Activated CD8-positive, alpha-beta memory T cell treated with anti-CD3 and anti-CD28 coated beads, Interleukin-2, amount 50 U/mL, for 4 hours (primary cell): ENCODE results near the gene UTF1.
"Not testable (repeated sequence)": the region's sequence is repeated elsewhere in the genome, so short reads cannot be mapped to it uniquely, and the experiment has no call there.

Experiments used
- DNase-seq: peaks from one replicate; pipeline ENCODE4 v3.0.0-alpha.2; 2020

Gene UTF1

DNA sequence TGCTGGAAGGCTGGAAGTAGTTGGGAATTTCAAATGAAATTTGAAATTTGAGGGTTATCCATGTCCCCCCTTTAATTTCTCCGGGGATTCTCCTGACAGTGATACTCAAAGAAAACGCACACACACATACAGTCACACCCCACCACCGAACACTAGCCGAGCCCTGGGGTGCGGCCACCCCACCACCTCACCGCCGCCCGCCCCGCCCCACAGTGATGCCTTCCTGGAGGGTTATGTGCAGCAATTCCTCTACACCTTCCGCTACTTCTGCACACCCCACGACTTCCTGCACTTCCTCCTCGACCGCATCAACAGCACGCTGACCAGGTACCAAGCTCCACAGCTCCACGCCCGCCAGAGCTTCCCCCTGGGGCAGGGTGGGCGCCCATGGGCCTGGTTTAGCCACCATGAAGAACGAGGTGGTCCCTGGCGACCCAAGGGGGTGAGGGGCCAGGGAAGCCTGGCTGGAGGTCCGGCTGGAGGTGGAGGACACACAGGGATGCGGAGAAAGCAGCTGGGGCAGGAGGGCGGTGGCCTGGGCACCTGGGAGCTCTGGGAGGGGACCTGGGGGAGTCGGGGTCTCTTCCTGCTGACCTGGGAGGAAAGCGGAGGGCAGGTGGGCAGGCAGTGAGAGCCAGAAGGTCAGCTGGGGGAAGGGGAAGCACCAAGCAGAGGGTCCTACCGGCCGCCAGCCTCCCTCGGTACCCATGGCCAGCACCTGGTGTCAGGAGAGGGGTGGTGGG is 19.4 kb upstream of the UTF1 start:
- no peak for DNase-seq

DNA sequence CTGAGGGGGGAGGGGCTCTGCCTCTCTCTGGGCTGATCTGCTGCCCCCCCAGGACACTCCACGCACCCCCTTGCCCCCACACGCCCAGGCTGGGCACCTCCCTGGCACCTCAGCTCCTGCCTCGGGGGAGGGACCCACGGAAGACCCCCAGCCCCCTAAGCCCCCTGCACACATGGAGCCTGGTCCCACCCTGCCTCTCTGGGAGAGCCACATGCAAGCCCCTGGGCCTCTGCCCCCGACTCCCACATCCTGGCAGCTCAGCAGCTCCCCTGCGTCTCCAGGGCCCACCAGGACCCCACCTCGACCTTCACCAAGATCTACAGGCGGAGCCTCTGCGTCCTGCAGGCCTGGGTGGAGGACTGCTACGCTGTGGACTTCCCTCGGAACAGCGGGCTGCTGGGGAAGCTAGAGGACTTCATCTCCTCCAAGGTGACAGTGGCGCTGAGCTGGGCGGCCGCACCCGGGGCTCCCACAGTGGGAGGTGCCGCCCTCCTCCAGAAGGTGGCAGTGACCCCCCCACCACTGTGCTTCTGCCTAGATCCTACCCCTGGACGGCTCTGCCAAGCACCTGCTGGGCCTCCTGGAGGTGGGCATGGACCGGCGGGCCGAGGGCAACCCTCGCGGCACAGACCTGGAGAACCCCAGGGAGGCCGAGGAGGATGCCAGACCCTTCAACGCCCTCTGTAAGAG is 18.7 kb upstream of the UTF1 start:
- no peak for DNase-seq

DNA sequence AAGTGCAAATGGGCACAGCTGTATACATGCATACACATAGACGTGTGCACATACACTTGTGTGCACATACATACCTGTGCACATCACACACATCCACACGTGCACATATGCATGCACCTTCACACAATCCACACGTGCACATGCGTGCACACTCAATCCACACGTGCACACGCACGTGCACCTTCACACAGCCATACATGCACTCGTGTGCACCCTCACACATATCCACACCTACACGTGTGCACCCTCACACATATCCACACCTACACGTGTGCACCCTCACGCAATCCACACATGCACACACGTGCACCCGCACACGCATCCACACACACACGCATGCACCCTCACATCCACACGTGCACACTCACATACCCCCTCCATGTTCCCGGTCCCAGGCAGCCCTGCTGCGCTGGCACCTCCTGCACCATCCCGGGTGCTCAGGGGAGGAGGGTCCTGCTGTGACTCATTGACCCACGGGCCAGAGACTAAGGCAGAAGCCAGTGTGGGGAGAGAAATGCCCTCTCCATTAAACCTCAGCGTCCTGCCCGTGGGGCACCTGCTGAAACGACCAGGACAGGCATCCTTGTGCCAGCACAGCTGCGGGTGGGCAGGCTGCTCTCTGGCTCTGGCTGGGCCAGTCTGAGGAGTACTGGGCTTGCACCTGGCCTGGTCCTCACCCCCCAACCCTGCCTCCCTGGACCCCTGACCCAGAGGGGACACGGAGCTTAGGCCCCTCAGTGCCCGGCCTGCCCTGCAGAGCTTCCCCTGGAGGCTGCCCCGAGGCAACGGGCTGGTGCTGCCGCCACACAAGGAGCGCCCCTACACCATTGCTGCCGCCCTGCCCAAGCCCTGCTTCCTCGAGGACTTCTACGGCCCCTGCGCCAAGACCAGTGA is 17.8 kb upstream of the UTF1 start:
- no peak for DNase-seq

DNA sequence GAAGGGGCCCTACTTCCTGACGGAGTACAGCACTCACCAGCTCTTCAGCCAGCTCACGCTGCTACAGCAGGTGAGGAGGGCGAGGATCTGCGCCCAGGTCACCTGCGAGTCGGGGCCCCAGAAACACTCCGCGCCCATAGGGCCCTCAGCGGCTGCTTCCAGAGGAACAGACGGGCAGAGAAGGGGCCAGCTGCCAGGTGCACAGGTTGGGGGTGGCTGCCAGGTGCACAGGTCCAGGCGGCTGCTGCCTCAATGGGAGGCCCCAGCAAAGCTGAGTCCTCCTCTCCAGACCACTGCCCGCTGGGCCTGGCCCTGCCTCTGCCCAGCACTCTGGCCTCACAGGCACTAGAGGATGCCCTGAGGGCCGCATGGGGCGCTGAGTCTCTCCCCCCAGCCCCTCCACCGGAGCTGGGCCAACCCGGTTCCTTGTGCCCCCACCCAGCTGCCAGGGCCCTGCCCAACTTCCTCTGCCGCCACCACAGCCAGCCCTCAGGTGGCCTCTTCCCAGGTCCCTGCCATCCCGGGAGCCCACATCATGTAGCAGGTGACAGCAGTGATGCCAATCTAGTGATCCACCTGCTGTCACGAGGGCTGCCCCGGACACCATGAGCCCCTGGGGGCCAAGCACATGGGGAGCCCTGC is 17.0 kb upstream of the UTF1 start:
- DNase-seq: no peak

DNA sequence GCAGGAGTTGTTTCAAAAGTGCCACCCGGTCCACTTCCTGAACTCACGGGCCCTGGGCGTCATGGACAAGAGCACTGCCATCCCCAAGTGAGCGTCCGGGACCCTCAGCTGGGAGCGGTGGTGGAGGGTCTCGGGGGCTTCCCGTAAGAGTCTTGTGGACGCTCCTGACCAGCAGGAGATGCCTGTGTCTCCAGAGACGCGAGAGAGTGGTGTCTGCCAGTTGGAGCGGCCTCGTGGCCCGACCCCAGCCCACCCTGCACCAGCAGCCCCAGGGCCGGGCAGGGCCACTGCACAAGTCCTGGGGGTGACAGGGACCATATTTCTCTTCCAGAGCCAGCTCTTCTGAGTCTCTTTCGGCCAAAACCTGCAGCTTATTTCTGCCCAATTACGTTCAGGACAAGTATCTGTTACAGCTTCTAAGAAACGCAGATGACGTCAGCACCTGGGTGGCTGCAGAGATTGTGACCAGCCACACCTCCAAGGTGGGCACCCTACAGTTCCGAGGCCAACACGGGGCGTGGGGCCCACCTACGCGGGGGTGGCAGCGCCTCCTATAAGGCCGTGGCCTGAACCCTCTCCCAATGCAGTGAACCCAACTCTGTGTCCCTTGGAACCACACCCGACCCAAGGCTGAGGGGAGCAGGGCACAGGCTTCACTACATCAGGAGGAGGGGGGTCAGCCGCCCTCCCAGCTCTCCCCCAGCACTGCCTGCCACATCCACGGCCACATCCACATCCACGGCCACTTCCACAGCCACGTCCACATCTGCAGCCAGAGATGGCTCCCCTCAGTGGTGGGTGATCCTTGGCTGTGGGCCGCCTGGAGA is 16.2 kb upstream of the UTF1 start:
- DNase-seq: no peak

DNA sequence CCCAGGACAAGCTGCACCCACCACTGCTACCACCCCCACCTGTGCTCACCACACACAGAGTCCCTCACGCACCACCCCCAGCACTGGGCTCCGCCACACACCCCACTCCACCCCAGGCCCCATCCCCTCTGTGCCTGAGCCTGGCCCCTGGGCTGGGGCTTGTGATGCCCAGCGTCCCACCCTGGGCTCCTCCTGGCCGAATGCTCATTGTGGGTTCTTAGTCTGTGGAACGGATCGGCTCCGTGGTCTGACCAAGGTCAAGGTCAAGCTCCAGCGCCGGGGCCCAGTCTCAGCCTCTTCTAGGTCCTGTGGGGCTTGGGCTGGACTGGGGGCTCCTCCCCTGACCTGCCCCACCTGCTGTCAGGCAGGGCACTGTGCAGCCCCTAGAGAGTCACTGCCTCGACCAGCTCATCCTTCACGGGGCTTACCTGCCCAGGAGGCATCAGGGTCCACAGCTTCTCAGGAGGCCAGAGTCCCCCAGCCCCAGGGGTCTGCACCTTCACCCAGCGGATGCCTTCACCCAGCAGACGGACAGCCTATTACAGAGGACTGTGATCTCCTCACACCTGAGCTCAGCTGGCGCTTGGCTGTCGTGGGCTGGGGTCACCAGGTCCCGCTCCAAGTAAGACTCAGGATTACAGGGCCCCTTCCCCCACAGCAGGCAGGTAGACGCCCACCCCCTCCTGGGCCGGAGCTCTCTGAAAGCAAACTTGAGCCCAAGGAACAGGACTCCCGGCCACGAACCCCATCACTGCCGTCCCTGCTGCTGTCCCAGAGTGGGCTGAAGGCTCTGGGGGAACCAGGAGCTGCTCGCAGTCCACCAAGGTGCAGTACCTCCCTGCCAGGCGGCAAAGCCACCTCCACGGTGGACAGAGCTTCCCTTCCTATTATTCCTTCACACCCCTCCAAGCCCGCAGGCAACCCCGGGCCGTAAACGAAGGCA is 15.3 kb upstream of the UTF1 start:
- DNase-seq: no peak

DNA sequence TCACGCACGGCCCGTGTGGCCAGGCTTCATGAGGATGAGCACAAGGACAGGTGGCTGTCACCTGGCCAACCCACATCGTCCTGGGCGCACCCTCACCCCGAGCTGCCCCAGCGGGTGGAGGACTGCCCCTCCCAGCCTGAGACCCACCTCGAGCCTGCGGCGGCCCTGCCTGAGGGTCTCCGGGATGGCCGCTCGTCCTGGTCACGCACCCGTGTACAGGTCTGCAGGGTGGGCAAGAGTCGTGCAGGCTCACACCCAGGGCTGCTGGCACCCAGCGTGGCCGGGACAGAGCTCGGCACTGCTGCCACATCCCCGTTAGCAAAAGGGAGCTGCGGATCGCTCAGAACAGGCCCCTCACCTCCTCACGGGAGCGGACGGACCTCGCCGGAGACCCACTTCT is 14.4 kb upstream of the UTF1 start:
- DNase-seq: no peak

DNA sequence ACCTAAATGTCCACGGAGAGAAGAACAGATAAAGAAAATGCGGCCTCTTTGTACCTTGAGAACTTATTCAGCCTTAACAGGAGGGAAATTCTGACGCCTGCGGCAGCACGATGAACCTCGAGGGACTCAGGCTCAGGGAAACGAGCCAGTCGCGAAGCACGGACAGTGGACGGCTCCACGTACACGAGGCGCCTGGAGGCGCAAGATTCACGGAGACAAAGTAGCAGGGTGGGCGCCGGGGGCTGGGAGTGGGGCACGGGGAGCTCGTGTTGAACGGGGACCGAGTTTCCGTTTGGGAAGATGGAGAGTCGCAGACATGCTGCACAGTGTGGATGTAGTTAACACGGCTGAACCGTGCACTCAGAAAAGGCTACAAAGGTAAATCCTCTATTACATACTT is 13.2 kb upstream of the UTF1 start:
- no peak for DNase-seq

DNA sequence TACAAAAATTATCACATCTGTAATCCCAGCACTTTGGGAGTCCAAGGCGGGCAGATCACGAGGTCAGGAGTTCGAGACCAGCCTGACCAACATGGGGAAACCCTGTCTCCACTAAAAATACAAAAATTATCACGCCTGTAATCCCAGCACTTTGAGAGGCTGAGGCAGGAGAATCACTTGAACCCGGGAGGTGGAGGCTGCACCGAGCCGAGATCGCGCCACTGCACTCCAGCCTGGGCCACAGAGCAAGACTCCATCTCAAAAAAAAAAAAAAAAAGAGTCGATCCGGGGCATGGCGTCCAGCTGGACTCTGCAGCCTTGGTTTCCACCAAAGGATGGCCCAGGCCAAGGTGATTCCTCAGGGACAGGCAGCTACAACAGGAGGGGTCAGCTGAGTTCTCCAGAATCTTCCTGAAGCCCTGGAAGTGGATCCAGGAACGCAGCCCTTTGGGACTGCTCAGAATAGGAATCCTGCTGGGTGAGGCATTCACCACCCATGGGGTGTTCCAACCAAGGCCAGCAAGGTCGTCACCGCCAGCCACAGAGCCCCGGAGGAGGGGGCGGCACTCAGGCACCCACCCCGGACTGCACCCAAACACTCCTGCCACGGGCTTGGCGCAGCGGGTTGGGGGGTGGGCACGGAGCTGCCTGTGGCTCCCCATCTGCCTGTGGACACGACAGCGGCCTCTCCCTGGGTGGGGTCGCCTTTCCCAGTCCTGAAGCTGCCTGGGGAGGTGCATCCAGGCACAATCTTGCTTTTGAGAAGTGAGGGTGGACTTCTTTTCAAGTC is 12.0 kb upstream of the UTF1 start:
- no peak for DNase-seq

DNA sequence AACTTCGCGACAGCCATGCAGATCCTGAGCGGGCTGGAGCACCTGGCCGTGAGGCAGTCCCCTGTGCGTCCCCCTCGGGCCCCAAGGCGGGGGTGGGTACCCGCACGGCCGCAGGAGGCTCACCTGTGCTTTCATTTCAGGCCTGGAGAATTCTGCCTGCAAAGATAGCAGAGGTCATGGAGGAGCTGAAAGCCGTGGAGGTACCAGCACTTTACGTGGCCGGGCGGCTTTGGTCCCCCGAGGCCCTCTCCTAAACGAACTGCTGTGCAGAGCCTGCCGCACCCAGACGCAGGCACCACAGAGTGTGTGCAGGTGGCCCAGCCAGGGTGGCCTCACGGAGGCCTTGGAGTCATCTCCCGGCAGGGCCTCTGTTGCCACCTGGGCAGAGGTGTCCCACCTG is 11.1 kb upstream of the UTF1 start:
- DNase-seq: no peak

DNA sequence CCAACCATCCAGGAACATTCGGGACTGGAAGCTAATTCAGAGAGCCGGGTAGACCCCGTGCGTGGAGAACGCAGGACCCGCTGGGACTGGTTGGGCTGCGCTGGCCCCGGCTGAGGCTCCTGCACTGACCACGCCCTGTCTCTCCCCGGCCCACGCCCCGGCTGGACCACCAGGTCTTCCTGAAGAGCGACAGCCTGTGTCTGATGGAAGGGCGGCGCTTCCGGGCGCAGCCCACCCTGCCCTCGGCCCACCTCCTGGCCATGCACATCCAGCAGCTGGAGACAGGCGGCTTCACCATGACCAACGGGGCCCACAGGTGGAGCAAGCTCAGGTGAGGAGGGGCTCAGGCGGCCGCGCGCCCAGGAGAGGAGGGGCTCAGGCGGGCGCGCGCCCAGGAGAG is 10.2 kb upstream of the UTF1 start:
- no peak for DNase-seq

DNA sequence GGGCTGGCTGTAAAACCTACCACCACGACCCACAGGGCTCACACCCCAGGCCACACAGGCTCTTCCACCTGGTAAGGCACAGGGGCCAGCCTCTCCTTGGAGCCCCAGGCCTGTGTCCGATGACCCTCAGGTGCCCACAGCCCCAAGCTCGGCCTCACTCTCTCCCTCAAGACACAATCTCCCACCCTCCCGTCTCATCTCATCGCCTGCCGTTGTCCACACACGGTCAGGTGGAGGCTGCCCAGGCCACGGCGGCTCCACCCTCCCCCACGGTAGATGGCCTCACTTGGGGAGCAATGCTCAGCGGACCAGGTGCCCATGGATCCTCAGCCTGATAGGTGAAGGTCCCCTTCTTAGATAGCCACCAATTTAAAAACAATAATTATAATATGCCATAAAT is 8.7 kb upstream of the UTF1 start:
- no peak for DNase-seq

DNA sequence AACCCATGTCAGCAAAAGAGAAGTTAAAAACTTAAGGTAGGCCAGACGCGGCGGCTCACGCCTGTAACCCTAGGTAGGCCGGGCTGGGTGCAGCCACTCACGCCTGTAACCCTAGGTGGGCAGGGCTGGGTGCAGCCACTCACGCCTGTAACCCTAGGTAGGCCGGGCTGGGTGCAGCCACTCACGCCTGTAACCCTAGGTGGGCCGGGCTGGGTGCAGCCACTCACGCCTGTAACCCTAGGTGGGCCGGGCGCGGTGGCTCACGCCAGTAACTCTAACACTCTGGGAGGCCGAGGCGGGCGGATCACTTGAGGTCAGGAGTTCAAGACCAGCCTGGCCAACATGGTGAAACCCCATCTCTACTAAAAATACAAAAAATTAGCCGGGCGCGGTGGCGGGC is 8.3 kb upstream of the UTF1 start:
- not testable (repeated sequence) for DNase-seq

DNA sequence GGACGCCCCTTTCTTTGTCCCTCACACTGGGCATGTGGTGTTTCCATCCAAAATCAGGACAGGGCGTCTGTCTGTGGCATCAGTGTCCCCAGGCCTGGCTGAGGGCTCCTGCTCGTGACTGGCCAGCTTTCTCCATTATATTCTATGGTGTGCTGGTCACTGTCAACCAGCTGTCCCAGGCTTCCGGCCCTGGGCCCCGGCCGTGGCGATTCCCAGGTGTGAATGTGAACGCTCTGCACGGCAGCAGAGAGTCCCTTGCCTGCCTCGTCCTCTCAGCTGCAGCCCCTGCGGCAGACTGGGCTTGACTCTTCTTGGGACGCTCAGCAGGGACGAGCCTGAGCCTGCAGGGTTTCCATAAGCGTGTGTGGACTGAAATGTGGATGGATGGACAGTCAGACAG is 5.9 kb upstream of the UTF1 start:
- DNase-seq: no peak

DNA sequence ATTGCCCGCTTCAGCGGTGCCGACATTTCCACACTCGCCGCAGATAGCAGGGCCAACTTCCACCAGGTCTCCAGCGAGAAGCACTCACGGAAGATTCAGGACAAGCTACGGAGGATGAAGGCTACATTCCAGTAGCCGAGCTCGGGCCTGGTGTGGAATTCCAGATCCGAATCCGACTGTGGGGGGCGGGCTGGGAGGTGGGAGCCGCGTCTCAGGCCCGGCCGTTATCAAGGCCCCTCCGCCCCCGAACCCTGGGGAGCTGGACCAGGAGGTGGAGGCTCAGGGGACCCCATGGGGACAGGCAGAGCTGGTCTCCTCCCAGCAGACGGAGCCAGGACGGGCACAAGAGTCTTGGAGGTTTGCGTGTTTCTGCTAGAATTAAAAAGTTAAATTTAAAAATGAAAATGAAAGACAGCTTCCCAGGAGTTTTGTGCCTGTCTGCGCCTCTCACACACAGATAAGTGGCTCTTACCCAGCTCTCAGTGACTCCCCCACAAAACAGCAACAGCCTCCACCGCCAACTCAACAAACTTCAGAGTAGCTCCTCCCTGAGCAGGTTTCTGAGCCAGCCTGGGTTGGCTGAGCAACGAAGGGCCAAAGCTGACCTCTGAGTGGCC is 5.2 kb upstream of the UTF1 start:
- no peak for DNase-seq

DNA sequence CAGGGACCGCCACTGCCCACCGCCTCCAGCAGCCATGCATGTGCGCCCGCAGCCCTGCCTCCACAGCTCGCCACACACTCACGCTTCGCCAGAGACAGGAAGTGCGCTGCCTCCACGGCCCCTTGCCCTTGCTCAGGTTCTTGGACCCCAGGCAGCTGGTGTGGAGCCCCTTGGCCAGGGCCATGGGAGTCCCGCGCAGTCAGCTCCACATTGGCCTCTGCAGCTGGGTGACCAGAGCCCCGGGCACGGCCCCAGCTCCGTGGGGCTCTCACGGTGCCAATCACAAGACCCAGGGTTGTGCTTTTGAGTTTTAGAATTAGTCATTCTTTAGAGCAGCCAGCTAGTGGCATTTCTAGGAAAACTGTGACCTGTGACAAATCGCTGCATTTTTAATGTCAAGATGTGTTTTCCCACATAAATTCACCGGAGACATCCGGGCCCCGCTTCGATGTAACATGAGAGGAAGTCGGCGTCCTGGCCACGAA is 4.3 kb upstream of the UTF1 start:
- DNase-seq: no peak

DNA sequence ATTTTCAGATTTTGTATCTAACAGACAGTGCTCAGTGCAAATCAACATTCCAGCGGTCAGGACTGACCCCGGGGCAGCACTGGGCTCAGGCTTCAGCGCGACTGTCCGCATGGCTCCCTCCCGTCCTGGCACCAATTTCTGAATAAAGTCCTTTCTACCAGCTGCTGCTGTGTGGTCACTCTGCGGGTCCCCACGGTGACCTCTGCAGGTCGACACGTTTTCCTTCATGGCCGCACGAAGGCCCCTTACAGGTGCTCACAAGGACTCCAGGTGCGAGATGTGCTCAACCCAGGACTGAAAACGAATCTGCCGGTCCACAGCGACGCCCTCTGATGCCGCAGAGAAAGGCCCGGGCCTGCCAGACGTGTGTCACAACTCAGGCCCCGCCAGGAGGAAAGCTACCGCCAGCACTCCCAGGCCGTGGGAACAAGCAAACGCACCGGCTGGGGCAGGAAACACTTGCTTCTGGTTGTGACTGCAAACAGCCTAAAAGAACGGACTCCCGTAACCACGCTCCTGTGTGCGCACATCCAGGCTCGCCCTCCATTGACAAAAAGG is 3.7 kb upstream of the UTF1 start:
- DNase-seq: no peak

DNA sequence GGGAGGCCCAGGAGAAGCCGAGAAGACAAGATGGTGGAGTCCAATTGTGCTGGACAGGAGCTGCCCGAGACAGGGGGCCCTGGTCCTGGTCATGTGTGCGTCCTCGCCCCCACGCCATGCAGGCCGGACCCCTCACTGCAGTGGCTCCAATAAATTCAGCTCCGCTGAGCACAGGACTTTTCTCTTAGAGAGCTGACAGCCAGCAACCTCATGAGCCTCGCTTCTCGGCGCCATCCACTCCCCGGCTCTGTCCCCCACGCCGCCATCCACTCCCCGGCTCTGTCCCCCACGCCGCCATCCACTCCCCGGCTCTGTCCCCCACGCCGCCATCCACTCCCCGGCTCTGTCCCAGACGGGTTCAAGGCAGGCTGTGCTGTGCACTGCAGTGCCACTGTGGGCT is 2.8 kb upstream of the UTF1 start:
- DNase-seq: no peak

DNA sequence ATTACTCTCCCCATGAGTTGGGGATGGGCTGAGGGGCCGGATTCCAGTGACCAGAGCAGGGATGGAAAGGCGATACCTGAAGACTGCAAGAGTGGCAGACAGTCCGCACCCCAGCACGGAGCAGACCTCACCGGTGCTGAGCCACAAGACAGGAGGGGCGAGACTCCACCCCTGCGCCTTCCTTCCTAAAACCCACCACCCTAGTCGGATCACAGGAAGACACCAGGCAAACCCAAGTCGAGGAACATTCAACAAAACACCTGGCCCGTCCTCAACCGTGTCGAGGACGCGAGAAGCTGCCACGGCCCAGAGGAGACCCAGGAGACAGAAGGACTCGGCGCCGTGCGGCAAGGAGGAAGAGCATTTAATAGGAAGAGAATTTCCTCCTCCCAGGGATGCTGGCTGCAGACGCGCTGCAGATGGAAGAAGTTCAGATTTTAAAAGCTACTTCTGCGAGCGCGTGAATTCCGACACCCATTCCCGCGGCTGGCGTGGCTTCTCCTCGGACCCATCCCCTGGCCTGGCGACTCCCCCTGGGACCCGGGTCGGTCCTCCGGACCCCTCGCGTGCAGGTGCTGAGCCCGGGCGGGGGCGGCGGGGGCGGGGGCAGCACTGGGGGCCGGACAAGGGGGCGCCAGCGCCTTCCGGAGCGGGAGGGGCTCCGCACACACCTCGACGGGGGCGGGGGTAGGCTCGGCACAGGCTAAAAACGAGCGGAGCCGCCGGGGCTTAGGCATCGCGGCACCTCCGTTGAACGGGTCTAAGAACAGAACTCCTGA is 563 bp upstream of the UTF1 start:
- DNase-seq: no peak
